PC-3 (cell line): ENCODE measurements around the gene UBAP1L. TPM values are rescaled to one million over a fixed set of nuclear protein-coding genes. Genes with fewer than 3 reads are reported as not detected.

Experiments used
- ATAC-seq: fragments of 200-7000 bp; cut with Tn5 transposase; 2 replicates; pipeline ENCODE4 v1.9.1; 2020; ENCODE audit warnings: mild to moderate bottlenecking, moderate library complexity
- BruUV-seq: library from RNA; stranded (reverse); fragments of 400-500 nt; replicated peaks from 2 replicates; lab custom pipeline; 2021; lab: Mats Ljungman, UMichigan
- CTCF ChIA-PET: fragments of 300-600 bp; sonication (Branson Sonifier 250); formaldehyde crosslinking; loops from one replicate; lab custom pipeline; 2022; ENCODE audit warnings: antibody characterized with exemption; lab: Charles Lee
- POLR2A ChIA-PET: fragments of 300-600 bp; sonication (Branson Sonifier 250); formaldehyde crosslinking; loops from one replicate; lab custom pipeline; 2022; ENCODE audit warnings: antibody characterized with exemption; ENCODE audit not compliant: unreplicated experiment; lab: Charles Lee
- DNase-seq: peaks from one replicate; pipeline ENCODE4 v3.0.0-alpha.2; 2015
- H2AFZ ChIP-seq: fragments of 300-600 bp; sonication (generic); 2 replicates; pipeline ENCODE4 v1.6.0; 2016; ENCODE audit warnings: antibody characterized with exemption, low read length
- H3F3A ChIP-seq: fragments of 300-600 bp; sonication (generic); one replicate; pipeline ENCODE4 v1.6.0; 2017; ENCODE audit warnings: antibody characterized with exemption, low read length, control low read depth, mild to moderate bottlenecking; ENCODE audit not compliant: unreplicated experiment
- H3K27ac ChIP-seq: fragments of 300-600 bp; sonication (generic); 2 replicates; pipeline ENCODE4 v1.5.1; 2016; ENCODE audit warnings: mild to moderate bottlenecking, low read length
- H3K27me3 ChIP-seq: fragments of 300-600 bp; sonication (generic); 2 replicates; pipeline ENCODE4 v1.6.1; 2016; ENCODE audit warnings: low read length, mixed read lengths
- H3K36me3 ChIP-seq: fragments of 300-600 bp; sonication (generic); 2 replicates; pipeline ENCODE4 v1.6.1; 2016; ENCODE audit warnings: low read depth, mixed run types, low read length, mixed read lengths
- H3K4me1 ChIP-seq: fragments of 300-600 bp; sonication (generic); 2 replicates; pipeline ENCODE4 v1.5.1; 2016; ENCODE audit warnings: low read length; ENCODE audit not compliant: insufficient read depth
- H3K4me2 ChIP-seq: fragments of 300-600 bp; sonication (generic); 2 replicates; pipeline ENCODE4 v1.6.0; 2016; ENCODE audit warnings: low read length
- H3K4me3 ChIP-seq: fragments of 300-600 bp; sonication (generic); 2 replicates; pipeline ENCODE4 v1.5.1; 2016; ENCODE audit warnings: mild to moderate bottlenecking, low read length, mixed read lengths
- H3K79me2 ChIP-seq: fragments of 300-600 bp; sonication (generic); 2 replicates; pipeline ENCODE4 v1.6.1; 2017; ENCODE audit warnings: low read length, mixed read lengths
- H3K9ac ChIP-seq: fragments of 300-600 bp; sonication (generic); 2 replicates; pipeline ENCODE4 v1.6.0; 2016; ENCODE audit warnings: mild to moderate bottlenecking, low read length
- H3K9me2 ChIP-seq: fragments of 300-600 bp; sonication (generic); replicated peaks from 2 replicates; pipeline ENCODE4 v1.6.1; 2016; ENCODE audit warnings: mixed run types, low read length, mixed read lengths
- H3K9me3 ChIP-seq: fragments of 300-600 bp; sonication (generic); 2 replicates; pipeline ENCODE4 v1.6.1; 2016; ENCODE audit warnings: low read length, mixed read lengths
- H4K20me1 ChIP-seq: fragments of 300-600 bp; sonication (generic); 2 replicates; pipeline ENCODE4 v1.6.1; 2016; ENCODE audit warnings: low read length, mixed read lengths
- EZH2 ChIP-seq: fragments of 300-600 bp; sonication (generic); IDR thresholded peaks from one replicate; pipeline ENCODE4 v1.6.1; 2017; ENCODE audit warnings: antibody characterized with exemption, mild to moderate bottlenecking, low read length; ENCODE audit not compliant: unreplicated experiment
- EZH2phosphoT487 ChIP-seq: fragments of 300-600 bp; sonication (generic); IDR thresholded peaks from 2 replicates; pipeline ENCODE4 v1.6.1; 2018; ENCODE audit warnings: mild to moderate bottlenecking, antibody characterized with exemption, low read length, borderline replicate concordance
- intact Hi-C: fragments of 100-400 bp; cut with micrococcal nuclease; formaldehyde crosslinking; loops from 2 replicates; pipeline ENCODE4 v1.9.0; 2023
- total RNA-seq: library from RNA; depleted of rRNA; stranded (reverse); fragments of >200 nt; gene quantifications from 2 replicates; pipeline ENCODE4 v1.2.3, GENCODE V29; 2014
- TF ChIP-seq, protein P1 (sequence below): fragments of 300-600 bp; sonication (generic); conservative IDR thresholded peaks from 2 replicates; pipeline ENCODE4 v1.5.1; 2017; ENCODE audit warnings: antibody characterized with exemption, low read depth, mild to moderate bottlenecking, low read length

The UBAP1L gene
- total RNA-seq, 1 experiment from 2014 or later, result 3.4 TPM

DNA sequence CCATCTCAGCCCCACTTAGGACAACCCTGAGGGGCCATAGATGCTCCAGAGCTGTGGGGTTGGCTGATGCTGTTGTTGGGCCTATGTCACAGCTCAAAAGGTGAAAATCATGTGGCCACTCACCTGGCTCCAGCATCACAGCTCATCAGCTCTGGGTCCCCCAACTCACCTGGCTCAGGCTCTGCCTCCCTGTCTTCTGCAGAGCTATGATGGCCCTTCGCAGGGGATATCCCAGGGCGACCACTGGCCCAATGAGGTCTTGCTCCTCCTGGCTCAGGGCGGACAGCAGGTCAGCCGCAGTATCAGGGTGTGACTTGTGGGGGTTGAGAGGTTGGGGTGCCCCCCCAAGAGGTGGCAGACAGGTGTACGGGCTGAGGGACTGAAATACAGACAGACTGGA, 15.7 kb downstream of the UBAP1L start:
- POLR2A ChIA-PET, result no interaction called here
- no peak for DNase-seq
- Histone ChIP-seq H3K4me1 (no peaks in the 10 kb centered on the region), H3K4me3 (no peak overlapping the region), H2AFZ (no peak overlapping the region), H3K4me2 (no peak overlapping the region), H3K9ac (no peak overlapping the region), H3K27ac (no peak overlapping the region), H3K9me2 (no peaks in the 10 kb centered on the region), H3K79me2 (no peaks in the 10 kb centered on the region), H3K36me3 (no peaks in the 10 kb centered on the region; the same call in 1 of the 2 replicates), H3F3A (no peaks in the 10 kb centered on the region), H3K27me3 (no peaks in the 10 kb centered on the region), H3K9me3 (no peaks in the 10 kb centered on the region), H4K20me1 (no peaks in the 10 kb centered on the region)
- ATAC-seq, result no peak
- no TSS peak for BruUV-seq
- no peak for TF ChIP-seq EZH2phosphoT487
- TF ChIP-seq EZH2, result no peak
- TF ChIP-seq, protein P1, sequence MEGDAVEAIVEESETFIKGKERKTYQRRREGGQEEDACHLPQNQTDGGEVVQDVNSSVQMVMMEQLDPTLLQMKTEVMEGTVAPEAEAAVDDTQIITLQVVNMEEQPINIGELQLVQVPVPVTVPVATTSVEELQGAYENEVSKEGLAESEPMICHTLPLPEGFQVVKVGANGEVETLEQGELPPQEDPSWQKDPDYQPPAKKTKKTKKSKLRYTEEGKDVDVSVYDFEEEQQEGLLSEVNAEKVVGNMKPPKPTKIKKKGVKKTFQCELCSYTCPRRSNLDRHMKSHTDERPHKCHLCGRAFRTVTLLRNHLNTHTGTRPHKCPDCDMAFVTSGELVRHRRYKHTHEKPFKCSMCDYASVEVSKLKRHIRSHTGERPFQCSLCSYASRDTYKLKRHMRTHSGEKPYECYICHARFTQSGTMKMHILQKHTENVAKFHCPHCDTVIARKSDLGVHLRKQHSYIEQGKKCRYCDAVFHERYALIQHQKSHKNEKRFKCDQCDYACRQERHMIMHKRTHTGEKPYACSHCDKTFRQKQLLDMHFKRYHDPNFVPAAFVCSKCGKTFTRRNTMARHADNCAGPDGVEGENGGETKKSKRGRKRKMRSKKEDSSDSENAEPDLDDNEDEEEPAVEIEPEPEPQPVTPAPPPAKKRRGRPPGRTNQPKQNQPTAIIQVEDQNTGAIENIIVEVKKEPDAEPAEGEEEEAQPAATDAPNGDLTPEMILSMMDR, result no peak
- CTCF ChIA-PET, result no interaction called here
- intact Hi-C loops, result no loop called here

DNA sequence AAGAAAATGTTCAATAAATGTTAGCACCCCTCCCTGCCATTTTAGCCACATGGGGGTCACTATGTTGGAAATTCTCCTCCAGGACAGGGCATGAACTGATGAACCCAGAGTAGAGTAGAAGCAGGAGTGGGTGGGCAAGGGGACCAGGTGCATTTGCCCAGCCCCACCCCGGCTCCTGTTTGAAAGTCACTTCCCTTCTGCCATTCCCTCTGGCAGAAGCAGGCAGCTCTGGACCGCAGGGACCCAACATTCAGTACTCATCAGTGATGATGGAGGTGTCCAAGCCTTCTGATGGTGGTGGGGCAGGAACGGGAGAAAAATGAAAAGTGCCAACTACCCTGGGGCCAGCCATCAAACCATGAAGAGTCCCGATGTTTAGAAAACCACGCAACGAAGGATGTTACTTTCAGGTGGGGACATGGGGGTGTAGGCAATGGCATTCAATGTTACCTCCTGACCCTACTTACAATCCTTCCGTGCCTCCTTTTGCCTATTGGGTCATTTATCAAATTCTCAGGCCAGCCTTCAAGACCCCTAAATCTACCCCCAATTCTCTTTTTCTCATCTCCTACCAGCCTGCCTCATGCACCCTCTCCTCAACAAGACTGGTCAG, 17.2 kb downstream of the UBAP1L start:
- no peak overlapping the region for H3K9ac ChIP-seq
- H3K9me3 ChIP-seq, result no peaks in the 10 kb centered on the region
- H3K4me2 ChIP-seq, result no peak overlapping the region
- H3K4me1 ChIP-seq, result no peaks in the 10 kb centered on the region
- no peaks in the 10 kb centered on the region for H3K79me2 ChIP-seq
- no peaks in the 10 kb centered on the region for H3K9me2 ChIP-seq
- ChIA-PET POLR2A (no interaction called here), CTCF (no interaction called here)
- no peak overlapping the region for H3K4me3 ChIP-seq
- no peaks in the 10 kb centered on the region for H4K20me1 ChIP-seq
- no peak for ATAC-seq
- H3K27me3 ChIP-seq, result no peaks in the 10 kb centered on the region
- TF ChIP-seq, protein P1, result no peak
- TF ChIP-seq EZH2phosphoT487 (no peak), EZH2 (no peak)
- H3K27ac ChIP-seq, result no peak overlapping the region
- intact Hi-C loops, result no loop called here
- no peak overlapping the region for H2AFZ ChIP-seq
- no peaks in the 10 kb centered on the region; the same call in 1 of the 2 replicates for H3K36me3 ChIP-seq
- H3F3A ChIP-seq, result no peaks in the 10 kb centered on the region
- DNase-seq, result no peak
- BruUV-seq, result no TSS peak
